GM11168 (cell line): Measurements from ENCODE around the gene CRYGC.
"Not testable (repeated sequence)": the region's sequence is repeated elsewhere in the genome, so short reads cannot be mapped to it uniquely, and the experiment has no call there.

ENCODE experiments used
- in situ Hi-C: fragments of 300-500 bp; cut with MboI; formaldehyde crosslinking; loops from one replicate; pipeline ENCODE4 v1.12.0; 2022; ENCODE audit warnings: low sequenced_read_pairs; ENCODE audit not compliant: unreplicated experiment

The CRYGC gene

DNA sequence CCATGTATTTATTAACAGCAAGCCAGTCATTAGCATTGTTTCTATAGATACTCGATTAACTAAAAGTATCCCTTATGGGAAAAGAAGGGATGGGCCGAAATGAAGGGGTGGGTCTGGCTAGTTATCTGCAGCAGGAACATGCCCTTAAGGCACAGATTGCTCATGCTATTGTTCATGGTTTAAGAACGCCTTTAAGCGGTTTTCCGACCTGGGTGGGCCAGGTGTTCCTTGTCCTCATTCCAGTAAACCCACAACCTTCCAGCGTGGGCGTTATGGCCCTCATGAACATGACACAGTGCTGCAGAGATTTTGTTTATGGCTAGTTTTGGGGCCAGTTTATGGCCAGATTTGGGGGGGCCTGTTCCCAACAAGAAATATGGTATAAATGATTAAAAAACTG is 8.7 kb upstream of the CRYGC start:
- in situ Hi-C loops: not testable (repeated sequence)

DNA sequence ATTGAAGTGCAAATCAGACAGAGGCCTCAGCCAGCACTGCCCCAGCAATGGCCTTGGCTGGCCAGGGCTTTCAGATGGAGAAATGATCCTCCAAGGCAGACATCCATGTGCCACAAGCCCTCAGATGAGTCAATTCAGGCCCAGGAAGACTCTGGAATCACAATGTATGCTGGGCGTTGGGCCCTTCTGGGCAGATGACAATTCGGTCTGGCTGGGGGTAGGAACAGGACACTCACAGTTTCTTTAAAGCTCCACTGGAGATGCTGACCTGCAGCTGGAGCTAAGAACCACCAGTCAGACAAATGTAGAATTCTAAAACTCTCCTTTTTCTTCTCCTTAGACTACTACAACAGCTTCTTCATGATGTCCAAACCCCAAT is 7.1 kb upstream of the CRYGC start:
- in situ Hi-C loops: no loop called here

DNA sequence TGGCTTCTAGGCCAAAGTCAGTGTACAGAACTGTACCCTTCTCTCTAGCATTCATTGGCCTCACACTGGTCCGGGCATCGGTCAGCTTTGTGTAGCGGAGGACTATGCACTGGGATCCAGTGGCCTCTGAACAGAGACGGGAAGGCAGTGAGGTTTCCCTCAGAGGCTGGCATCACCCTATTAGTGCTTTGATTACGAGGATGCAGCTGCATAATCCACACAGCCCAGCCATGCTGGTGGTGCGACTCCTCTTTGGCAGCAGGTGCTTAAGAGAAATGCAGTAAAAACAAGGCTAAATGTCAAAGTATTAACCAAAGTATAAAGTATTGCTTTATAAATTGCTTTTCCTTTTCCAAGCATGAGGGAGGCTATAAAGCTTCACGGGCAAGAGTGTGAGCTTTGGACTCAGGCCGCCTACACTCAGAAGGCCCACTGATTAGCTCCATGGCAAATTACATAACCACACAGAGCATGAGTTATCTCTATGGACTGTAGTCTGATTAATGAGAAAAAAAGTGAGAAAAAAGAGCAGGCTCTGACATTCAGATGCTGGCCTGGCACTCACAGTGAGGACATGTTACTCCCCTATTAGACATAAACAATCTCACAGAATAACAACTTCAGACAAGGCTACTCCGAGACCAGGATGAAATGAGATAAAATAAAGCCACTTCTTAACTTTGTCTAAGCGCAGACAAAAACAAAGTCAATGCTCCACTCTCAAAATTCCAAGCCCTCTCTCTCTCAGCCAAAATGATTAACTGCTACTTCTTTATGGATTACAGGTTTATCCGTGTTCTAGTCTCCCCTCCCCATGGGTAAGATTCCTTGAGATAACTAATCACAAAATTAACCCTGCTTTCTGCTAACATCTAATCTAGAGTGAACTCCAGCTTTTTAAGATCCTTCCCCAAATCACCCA is 6.4 kb upstream of the CRYGC start:
- in situ Hi-C loops: no loop called here

DNA sequence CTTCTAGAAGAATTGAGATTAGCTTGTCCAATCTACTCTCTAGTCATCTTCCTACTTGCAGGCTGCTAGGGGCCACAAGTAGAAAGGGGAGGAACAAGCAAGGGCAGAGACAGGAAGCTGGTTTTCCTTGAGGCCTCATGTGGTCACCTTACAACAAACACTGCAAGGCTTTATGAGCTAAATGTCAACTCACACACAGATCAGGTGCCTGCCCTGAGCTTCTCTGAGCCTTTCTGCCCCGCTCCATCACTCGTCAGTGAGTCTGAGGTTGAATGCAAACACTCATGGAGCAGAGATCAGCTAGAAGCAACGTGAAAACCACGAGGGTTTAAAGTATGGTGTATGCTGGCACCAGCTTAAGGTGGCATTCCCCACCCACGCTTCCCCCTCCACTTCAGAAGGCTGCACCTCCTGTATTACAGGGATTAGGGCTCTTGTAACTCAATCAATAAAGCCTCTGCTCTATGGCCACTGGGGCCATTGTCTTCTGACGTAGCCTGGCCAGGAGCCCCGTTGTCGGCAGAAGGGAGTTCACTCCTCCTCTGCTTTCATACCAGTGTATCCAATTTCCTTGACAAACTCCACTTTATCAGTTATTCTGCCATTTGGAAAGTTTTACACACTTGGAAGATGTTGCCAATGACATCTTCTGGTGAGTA is 5.4 kb upstream of the CRYGC start:
- in situ Hi-C loops: no loop called here

DNA sequence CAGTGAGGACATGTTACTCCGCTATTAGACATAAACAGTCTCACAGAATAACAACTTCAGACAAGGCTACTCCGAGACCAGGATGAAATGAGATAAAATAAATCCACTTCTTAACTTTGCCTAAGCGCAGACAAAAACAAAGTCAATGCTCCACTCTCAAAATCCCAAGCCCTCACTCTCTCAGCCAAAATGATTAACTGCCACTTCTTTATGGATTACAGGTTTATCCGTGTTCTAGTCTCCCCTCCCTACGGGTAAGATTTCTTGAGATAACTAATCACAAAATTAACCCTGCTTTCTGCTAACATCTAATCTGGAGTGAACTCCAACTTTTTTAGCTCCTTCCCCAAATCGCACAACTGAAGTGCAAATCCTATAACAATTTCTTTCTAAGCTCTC is 1.1 kb upstream of the CRYGC start:
- in situ Hi-C loops: no loop called here

DNA sequence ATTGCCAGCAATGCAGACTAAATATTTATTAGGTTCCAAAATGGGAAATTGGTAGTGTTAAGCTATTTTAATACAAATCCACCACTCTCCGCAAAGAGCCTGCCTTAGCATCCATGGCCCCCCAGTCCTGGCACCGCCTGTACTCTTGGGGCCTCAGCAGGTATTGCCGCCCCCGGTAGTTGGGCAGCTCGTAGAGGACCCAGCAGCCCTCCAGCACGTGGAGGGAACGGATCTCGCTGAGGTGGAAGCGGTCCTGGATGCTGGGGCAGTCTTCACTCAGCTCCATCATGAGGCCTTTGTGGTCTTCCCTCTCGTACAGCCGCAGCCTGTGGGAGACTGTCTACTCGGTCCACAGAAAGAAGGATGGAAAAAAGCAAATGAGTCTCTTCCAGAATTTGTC is 1.5 kb downstream of the CRYGC start:
- in situ Hi-C loops: no loop called here

DNA sequence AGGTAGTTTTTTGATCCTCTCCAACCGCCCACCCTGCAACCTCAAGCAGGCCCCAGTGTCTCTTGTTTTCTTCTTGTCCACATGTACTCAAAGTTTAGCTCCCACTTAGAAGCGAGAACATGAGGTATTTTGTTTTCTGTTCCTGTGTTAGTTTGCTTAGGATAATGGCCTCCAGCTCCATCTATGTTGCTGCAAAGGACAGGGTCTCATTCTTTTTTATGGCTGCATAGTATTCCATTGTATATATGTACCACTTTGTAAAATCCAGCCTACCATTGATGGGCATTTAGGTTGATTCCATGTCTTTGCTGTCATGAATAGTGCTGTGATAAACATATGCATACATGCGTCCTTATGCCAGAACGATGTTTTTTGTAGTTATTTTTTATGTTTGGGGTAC is 2.5 kb downstream of the CRYGC start:
- in situ Hi-C loops: no loop called here

DNA sequence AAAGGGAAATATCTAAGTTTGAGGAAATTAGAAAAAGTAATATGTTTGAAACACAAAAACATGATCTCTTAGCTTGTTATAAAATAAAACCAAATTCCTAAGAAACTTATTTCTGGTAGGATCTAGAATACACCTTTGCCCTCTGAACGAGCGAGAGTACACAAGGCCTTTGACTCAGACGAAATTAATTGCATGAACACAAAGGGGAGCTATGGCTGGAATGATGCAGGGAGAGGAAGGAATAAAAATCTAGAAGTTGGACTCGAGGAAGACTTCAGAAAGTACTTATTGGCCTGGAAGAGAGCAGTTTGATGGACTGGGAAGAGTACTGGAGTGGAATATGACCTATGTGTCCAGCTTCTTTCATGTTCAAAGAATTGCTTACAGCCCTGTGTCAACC is 4.4 kb downstream of the CRYGC start:
- in situ Hi-C loops: no loop called here

DNA sequence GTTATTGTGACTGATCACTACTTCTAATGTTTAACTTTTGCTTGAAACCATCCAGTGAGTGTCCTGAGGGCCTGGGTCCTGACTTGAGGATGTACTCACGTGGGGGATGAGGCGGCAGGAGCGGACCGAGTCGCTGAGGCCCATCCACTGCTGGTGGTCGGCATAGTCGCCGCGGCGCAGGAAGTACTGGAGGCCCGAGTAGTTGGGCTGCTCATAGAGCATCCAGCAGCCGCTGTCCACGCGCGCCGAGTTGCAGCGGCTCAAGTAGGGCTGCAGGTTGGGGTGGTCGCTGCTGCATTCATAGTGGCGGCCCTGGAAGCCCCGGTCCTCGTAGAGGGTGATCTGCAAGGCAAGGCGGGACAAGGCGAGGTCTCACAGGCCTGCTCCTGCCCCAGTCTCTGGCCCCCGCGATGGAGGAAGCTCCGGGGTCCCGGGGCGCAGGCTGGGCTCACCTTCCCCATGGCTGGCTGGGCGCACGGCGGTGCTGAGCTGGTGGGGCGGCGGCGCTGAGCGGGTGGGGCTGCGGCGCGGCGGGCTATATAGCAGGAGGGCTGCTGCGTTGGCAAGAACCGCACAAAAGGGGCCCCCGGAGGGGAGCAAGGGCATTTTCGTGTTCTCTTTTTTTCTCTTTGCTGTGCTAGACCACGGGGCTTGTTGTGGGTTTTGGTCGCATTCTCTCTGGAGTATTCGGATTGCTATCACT is 5.5 kb downstream of the CRYGC start, which contains the start of gene CRYGD:
TSS of gene CRYGD (minus strand) at position 512 of the 703 bp plus-strand sequence. CDS start at position 461, 51 bp downstream.
- in situ Hi-C loops: not testable (repeated sequence)

DNA sequence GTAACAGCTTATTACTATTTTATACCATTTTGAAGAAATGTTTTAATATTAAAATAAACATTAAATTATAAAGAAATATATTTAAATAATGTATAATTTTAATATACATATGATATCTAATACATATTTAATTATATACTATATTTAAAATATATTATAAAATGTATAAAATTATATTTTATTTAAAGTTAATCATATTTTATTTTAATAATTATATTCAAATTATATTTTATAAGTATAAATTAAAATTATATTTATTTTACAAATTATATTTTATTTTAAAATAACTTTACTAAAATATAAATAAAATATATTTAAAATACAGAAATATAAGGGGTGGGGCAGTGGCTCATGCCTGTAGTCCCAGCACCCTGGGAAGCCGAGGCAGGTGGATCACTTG is 7.4 kb downstream of the CRYGC start:
- in situ Hi-C loops: no loop called here

DNA sequence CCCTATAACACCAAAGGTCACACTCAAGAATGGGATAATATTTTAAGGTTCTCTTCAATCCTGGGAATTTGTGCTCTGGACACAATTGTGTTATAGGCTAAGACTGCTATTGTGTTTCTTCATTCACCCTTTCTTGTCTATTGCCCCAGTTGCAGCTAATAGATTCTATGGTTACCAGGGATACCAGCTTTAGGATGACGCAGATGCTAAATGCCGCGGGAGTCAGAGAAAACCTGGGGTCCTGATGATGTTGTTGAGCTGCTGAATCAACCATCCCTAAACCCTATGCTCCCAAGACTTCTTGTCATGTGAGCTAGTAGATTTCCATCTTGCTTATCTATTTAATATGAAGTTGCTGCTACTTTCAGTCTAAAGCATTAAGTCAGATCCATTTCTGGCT is 10.7 kb downstream of the CRYGC start:
- in situ Hi-C loops: no loop called here

DNA sequence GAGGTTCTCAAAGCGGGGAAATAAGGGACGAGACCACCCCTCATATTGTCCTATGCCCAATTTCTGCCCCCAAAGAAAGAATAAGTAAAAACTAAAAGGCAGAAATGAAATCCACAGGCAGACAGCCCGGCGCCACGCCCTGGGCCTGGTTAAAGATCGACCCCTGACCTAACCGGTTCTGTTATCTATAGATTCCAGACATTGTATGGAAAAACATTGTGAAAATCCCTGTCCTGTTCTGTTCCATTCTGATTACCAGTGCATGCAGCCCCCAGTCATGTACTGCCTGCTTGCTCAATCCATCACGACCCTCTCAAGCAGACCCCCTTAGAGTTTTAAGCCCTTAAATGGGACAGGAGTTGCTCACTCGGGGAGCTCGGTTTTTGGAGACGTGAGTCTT is 12.2 kb downstream of the CRYGC start:
- in situ Hi-C loops: not testable (repeated sequence)

DNA sequence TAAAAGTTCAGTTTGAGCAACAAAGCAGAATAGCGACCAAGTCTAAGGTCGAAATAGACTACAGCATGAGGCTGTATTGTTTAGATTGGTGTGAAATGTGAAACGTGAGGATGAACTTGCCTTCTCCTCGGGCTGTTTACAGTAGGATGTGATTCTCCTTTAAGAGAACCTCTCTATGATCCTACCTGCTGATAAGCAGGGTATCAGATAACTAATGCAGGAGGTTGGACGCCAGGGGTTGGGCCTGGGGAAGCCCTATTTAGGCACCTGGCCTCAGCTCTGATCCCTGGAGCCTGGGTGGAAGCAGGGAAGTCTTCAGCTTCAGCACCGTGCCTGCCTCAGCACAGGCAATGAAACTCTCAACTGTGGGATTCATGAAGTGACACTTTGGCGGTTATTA is 16.7 kb downstream of the CRYGC start:
- in situ Hi-C loops: no loop called here

DNA sequence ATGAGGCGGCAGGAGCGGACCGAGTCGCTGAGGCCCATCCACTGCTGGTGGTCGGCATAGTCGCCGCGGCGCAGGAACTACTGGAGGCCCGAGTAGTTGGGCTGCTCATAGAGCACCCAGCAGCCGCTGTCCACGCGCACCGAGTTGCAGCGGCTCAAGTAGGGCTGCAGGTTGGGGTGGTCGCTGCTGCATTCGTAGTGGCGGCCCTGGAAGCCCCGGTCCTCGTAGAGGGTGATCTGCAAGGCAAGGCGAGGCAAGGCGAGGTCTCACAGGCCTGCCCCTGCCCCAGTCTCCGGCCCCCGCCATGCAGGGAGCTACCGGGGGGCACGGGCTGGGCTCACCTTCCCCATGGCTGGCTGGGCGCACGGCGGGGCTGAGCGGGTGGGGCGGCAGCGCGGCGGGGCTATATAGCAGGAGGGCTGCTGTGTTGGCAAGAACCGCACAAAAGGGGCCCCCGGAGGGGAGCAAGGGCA is 17.3 kb downstream of the CRYGC start:
- in situ Hi-C loops: not testable (repeated sequence)

DNA sequence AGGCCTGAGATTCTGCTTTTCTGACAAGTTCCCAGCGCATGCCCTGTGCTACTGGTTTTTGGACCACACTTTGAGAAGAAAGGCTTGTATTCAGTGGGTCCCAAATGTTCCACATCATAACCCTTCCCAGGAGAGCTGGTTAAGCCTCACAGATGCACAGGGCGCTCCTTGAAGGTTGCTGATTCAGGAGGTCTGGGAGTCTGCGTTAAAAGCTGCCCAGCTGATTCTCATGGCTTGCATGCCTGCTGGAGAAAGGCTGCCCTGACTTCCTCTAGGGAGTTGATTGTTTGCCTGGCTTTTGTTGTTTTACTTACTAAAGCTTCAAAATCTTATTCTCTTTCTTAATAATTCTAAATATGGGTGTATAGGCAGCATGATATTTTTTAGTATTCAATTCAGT is 26.0 kb downstream of the CRYGC start:
- in situ Hi-C loops: no loop called here

DNA sequence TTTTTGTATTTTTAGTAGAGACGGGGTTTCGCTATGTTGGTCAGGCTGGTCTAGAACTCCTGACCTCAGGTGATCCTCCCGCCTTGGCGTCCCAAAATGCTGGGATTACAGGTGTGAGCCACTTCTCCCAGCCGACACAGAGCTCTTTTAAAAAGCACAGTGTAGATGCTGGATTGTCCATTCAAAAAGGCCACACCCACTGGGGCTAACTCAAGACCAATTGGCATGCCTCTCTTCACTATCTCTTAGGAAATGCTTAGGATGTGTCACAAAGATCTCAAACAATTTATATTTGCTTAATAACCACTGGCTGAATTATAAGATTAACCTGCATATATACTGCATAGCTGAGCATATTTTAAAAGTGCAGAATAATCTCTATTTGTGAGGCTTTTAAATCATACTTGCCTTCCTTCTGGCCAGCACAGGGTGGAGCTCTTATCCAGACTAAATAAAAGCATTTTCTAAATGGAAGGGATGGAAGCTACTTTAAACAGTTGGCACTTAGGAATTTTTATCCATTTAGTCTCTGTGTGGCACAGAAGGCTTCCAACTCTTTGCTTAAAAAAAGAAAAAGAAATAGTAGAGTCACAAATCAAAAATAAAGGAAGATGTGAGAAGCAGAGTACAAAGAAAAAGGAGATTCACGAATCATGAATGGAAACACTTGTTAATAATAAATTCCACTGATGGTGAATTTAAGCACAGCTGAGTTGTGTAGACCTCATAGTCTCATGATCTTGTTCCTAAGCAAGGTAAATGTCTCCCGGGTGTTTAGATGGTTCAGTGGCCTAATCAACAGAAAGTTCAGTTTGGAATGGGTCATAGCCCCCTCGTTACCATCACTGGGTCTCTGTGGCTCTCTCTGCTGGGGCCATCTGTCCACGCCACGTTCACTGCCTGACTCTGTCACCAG is 27.7 kb downstream of the CRYGC start:
- in situ Hi-C loops: no loop called here

DNA sequence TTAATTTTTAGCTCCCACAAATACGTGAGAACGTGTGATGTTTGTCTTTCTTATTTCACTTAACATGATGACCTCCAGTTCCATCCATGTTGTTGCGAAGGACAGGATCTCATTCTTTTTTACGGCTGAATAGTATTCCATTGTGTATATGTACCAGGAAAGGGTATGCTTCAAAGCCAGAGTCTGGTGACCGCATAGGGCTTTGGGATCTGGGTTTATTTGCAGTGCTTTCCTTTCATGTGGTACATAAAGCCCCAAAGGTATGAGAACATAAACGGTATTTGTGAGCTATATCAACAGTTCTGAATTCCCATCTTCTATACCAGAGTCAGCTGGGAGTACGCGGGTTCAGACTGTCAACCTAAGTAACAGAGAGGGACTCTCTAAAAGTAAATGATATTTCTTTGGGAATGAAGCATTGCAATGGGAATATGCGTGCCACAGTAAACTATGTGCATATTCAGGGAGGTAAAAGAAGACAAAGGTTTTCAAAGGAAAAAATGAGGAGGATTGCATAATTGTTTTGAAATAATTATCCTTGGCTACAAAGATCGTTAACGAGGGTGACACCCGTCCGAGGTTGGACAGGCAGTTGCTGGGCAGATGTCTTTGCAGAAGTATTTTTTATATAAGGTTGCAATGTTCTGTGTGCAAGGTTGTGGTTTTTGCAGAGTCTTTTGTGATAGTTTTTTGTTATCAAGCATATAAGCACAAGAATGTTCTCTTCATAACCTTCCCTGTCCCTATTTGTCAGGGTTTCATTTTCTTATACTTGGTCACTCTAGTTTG is 29.8 kb downstream of the CRYGC start:
- in situ Hi-C loops: no loop called here

DNA sequence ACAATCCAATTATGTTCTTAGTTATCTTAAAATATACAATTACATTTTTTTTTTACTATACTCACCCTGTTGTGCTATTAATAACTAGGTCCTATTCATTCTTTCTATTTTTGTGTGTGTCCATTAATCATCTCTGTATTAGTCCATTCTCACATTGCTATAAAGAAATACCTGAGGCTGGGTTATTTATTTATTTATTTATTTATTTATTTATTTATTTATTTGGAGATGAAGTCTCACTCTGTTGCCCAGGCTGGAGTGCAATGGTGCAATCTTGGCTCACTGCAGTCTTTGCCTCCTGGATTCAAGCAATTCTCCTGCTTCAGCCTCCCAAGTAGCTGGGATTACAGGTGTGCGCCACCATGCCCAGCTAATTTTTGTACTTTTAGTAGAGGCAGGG is 30.9 kb downstream of the CRYGC start:
- in situ Hi-C loops: not testable (repeated sequence)

DNA sequence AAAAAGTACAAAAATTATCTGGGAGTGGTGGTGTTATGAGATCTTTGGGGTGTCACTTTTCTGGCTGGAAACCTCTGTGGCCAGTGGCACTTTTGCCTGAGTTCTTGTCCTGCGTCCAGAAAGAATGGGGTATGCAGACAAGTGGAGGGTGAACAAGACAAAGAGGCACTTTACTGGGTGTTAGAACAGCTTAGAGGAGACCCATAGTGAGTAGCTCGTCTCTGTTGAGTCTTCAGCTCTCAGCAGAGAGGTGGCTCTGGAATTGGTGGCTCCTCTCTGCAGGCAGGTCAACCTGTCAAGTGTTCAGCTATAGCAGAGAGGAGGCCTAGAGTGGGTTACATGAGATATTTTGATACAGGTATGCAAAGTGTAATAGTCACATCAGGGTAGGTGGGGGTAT is 31.4 kb downstream of the CRYGC start:
- in situ Hi-C loops: no loop called here
